NT2/D1 (cell line): ENCODE results near the gene ASCL2.

Experiments
- YY1 ChIP-seq: IDR thresholded peaks from 2 replicates; pipeline ENCODE4 v1.6.1; 2011; ENCODE audit not compliant: insufficient read length, insufficient read depth
- ZNF274 ChIP-seq: IDR thresholded peaks from 2 replicates; pipeline ENCODE4 v1.6.1; 2011; ENCODE audit warnings: mild to moderate bottlenecking, low read depth, low read length

DNA sequence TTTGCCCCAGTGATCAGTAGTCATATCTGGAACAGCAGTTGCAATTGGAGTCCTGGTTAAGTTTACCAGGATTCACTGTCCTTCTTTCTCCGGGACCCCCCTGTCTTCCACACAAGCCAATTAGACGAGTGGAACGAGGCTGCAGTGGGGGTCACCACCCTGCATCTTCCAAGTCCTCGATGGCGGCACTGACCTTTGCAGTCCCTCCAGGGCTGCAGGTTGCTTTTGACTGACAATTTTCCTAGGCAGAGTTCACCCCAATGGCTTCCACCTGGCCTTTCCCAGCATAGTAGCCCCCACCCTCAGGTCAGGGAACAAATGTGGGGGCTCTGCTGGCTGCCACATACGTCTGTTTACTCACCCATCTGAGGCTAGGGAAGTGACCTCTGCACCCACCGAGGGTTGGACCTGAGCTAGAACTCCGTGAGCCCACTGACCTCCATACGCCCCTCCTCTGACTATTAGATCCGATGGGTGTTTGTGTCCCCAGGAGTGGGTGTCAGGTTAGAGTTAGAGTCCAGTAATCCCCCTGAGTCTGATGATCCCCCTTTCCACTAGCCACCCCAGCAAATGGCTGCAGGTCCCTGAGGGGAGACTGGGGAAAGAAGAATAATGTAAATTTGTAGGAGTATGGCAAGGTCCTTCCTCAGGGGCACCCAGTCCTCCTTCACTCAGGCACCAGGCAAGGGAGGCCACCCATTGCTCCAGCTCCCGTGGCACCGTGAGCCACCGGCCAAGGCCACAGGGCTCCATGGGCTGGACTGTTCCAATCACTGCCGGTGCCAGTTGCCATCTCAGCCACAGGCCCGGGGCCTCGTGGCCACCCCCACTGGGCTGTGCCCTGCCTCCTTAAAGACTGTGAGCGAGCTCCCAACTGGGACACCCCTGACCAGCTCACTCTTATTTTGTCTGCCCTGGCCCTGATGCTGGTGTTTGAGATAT lies 25.9 kb upstream of the ASCL2 start:
- TF ChIP-seq ZNF274 = no peak
- TF ChIP-seq YY1 = no peak
